ENCODE data around the gene PLIN3.
A peak's percentile ranks its signal among the peaks of the same experiment; 100 is the strongest.
"Not testable (repeated sequence)": the region's sequence is repeated elsewhere in the genome, so short reads cannot be mapped to it uniquely, and the experiment has no call there.

Gene PLIN3

GRCh38 chr19:4908360-4908759 is 40.9 kb upstream of the PLIN3 start:
- peak overlapping the region; percentile 77 to 86 for H3K27ac Mint-ChIP-seq
- H3K9me3 Mint-ChIP-seq, result no peaks in the 10 kb centered on the region
- H3K4me1 Mint-ChIP-seq (ENCODE audit: low read depth in 2 of 2), result peaks cover 31 to 39% of the 10 kb centered on the region in 2 donors
- H3K36me3 Mint-ChIP-seq (ENCODE audit: insufficient read depth), result peaks cover 27% of the 10 kb centered on the region
- no peak for DNase-seq
- peak overlapping the region; percentile 78 to 97 for H3K4me3 Mint-ChIP-seq
- ATAC-seq (replicated peaks), result no peak
- H3K27me3 Mint-ChIP-seq, result no peaks in the 10 kb centered on the region

DNA sequence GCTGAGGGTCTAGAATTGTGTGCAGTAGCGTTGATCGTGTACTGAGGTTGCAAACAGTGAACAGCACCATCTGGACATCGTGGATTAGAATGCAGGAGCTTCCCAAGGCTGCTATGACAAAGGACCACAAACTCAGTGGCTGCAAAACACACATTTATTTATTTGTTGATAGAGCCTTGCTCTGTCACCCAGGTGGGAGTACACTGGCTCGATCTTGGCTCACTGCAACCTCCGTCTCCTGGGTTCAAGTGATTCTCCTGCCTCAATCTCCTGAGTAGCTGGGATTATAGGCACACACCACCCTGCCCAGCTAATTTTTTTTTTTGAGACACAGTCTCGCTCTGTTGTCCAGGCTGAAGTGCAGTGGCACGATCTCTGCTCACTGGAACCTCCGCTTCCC is 39.5 kb upstream of the PLIN3 start:
- DNase-seq (no peak), ATAC-seq (replicated peaks) (no peak)
- H3K27me3 Mint-ChIP-seq, result no peaks in the 10 kb centered on the region
- H3K4me1 Mint-ChIP-seq (ENCODE audit: low read depth in 2 of 2), result peaks cover 26 to 30% of the 10 kb centered on the region in 2 donors
- H3K4me3 Mint-ChIP-seq, result no peak overlapping the region
- peaks cover 25% of the 10 kb centered on the region for H3K36me3 Mint-ChIP-seq (ENCODE audit: insufficient read depth)
- no peak overlapping the region for H3K27ac Mint-ChIP-seq
- no peaks in the 10 kb centered on the region for H3K9me3 Mint-ChIP-seq

DNA sequence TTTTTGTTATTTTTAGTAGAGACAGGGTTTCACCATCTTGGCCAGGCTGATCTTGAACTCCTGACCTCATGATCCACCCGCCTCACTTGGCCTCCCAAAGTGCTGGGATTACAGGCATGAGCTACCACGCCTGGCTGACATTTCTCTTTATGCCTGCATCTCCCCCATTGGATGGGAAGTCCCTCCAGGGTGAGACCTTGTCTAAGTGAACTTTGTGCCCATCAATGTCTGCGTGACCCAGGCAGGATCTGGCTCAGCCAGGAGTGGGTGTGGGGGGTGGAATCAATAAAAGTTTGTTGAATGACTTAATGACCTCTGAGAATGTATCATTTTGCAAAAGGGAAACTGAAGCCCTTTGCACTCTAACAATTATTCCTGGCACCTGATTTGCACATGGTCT is 37.0 kb upstream of the PLIN3 start:
- no peak for DNase-seq
- H3K4me1 Mint-ChIP-seq (ENCODE audit: low read depth in 2 of 2), result peaks cover 14 to 18% of the 10 kb centered on the region in 2 donors
- H3K4me3 Mint-ChIP-seq, result no peak overlapping the region

GRCh38 chr19:4902796-4903195 is 35.3 kb upstream of the PLIN3 start, which contains the start of gene ARRDC5:
TSS of gene ARRDC5 (minus strand) at chr19:4902896. CDS start at chr19:4902825, 71 bp downstream.
- Mint-ChIP-seq H3K27ac (no peak within 1 kb of the TSS), H3K4me3 (no peak within 1 kb of the TSS), H3K9me3 (no peaks in the 10 kb centered on the region), H3K4me1 (ENCODE audit: low read depth in 2 of 2) (peaks cover 6 to 10% of the 10 kb centered on the region in 2 donors), H3K36me3 (ENCODE audit: insufficient read depth) (peaks cover 17% of the 10 kb centered on the region), H3K27me3 (no peaks in the 10 kb centered on the region)
- no peak for DNase-seq
- ATAC-seq (replicated peaks), result no peak

More for the DNA sequence above, 37.0 kb upstream of the PLIN3 start:
- Mint-ChIP-seq H3K9me3 (no peaks in the 10 kb centered on the region), H3K27me3 (no peaks in the 10 kb centered on the region), H3K27ac (no peak overlapping the region), H3K36me3 (ENCODE audit: insufficient read depth) (peaks cover 21% of the 10 kb centered on the region)
- no peak for ATAC-seq (replicated peaks)

DNA sequence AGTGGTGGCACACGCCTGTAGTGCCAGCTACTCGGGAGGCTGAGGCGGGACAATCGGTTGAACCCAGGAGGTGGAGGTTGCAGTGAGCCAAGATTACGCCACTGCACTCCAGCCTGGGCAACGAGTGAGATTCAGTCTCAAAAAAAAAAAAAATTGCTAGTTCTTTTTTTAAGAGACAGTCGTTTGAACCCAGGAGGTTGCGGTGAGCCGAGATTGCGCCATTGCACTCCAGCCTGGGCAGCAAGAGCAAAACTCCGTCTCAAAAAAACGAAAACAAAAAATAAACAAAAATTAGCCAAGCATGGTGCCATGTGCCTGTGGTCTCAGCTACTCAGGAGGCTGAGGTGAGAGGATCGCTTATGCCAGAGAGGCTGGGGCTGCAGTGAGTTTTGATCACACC is 33.4 kb upstream of the PLIN3 start:
- DNase-seq; H3K9me3 Mint-ChIP-seq; H3K4me1 Mint-ChIP-seq (ENCODE audit: low read depth in 2 of 2); H3K27ac Mint-ChIP-seq; H3K4me3 Mint-ChIP-seq; H3K27me3 Mint-ChIP-seq; ATAC-seq (replicated peaks): not testable (repeated sequence)
- H3K36me3 Mint-ChIP-seq (ENCODE audit: insufficient read depth), result peaks cover 18% of the 10 kb centered on the region

- H3K36me3 Mint-ChIP-seq (ENCODE audit: insufficient read depth), result peaks cover 26% of the 10 kb centered on the region
- H3K4me1 Mint-ChIP-seq (ENCODE audit: low read depth in 2 of 2), result peaks cover 2 to 7% of the 10 kb centered on the region in 2 donors
Observed at GRCh38 chr19:4897146-4897545, 29.7 kb upstream of the PLIN3 start.

GRCh38 chr19:4896372-4896771 is 28.9 kb upstream of the PLIN3 start:
- H3K36me3 Mint-ChIP-seq (ENCODE audit: insufficient read depth), result peaks cover 23% of the 10 kb centered on the region
- H3K4me1 Mint-ChIP-seq (ENCODE audit: low read depth in 2 of 2), result peaks cover 2 to 3% of the 10 kb centered on the region in 2 donors
- peak overlapping the region in 1 of 2 donors; percentile 15 for H3K27ac Mint-ChIP-seq
- no peaks in the 10 kb centered on the region for H3K9me3 Mint-ChIP-seq
- no peaks in the 10 kb centered on the region for H3K27me3 Mint-ChIP-seq
- ATAC-seq (replicated peaks) (no peak), DNase-seq (no peak)
- no peak overlapping the region for H3K4me3 Mint-ChIP-seq

More at GRCh38 chr19:4897146-4897545, 29.7 kb upstream of the PLIN3 start:
- no peaks in the 10 kb centered on the region for H3K27me3 Mint-ChIP-seq
- H3K9me3 Mint-ChIP-seq, result no peaks in the 10 kb centered on the region
- H3K4me3 Mint-ChIP-seq, result no peak overlapping the region
- H3K27ac Mint-ChIP-seq, result no peak overlapping the region
- DNase-seq, result no peak
- ATAC-seq (replicated peaks), result no peak

DNA sequence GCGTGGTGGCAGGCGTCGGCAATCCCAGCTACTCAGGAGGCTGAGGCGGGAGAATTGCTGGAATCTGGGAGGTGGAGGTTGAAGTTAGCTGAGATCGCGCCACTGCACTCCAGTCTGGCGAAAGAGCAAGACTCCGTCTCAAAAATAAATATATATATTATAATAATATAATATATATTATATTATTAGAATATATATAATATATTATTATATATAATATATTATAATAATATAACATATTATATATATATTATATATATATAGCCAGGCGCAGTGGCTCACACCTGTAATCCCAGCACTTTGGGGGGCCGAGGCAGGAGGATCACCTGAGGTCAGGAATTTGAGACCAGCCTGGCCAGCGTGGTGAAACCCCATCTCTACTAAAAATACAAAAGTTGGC is 25.5 kb upstream of the PLIN3 start:
- Mint-ChIP-seq H3K27ac (peak overlapping the region in 1 of 2 donors; percentile 85), H3K36me3 (ENCODE audit: insufficient read depth) (peaks cover 34% of the 10 kb centered on the region)
- not testable (repeated sequence) for H3K27me3 Mint-ChIP-seq; H3K4me3 Mint-ChIP-seq; ATAC-seq (replicated peaks); H3K4me1 Mint-ChIP-seq (ENCODE audit: low read depth in 2 of 2); DNase-seq; H3K9me3 Mint-ChIP-seq

- DNase-seq, result no peak
- H3K27ac Mint-ChIP-seq, result no peak overlapping the region
- H3K9me3 Mint-ChIP-seq, result no peaks in the 10 kb centered on the region
- H3K4me1 Mint-ChIP-seq (ENCODE audit: low read depth in 2 of 2), result peaks cover 2 to 7% of the 10 kb centered on the region in 2 donors
- no peak overlapping the region for H3K4me3 Mint-ChIP-seq
- no peaks in the 10 kb centered on the region for H3K27me3 Mint-ChIP-seq
- no peak for ATAC-seq (replicated peaks)
- H3K36me3 Mint-ChIP-seq (ENCODE audit: insufficient read depth), result peaks cover 31% of the 10 kb centered on the region
Observed at GRCh38 chr19:4891066-4891465, 23.6 kb upstream of the PLIN3 start.

DNA sequence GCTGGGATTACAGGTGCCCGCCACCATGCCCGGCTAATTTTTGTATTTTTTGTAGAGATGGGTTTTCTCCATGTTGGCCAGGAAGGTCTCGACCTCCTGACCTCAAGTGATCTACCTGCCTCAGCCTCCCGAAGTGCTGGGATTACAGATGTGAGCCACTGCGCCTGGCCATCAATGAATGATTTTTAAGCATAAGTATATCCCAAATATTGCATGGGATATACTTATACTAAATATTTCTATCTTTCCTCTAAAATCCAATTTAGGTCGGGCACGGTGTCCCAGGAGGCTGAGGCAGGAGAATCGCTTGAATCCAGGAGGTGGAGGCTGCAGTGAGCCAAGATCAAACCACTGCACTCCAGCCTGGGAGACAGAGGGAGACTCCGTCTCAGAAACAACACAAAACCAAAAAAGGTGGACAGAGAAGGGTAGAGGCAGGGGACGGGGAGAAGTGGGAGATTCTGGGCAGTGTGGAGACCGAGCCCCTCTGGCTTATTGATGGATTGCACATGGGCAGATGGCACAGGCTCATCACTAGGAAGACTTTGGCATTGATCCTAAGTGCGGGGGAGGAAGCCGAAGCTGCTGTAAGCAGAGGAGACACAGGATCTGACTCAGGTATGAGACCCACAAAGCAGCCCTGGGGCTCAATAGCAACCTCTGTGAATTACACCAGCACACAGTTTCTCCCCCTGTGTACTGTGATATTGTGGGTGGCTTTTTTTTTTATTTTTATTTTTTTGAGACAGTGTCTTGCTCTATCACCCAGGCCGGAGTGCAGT is 21.8 kb upstream of the PLIN3 start:
- Mint-ChIP-seq H3K36me3 (ENCODE audit: insufficient read depth) (peaks cover 22% of the 10 kb centered on the region), H3K9me3 (no peaks in the 10 kb centered on the region), H3K4me1 (ENCODE audit: low read depth in 2 of 2) (peaks cover 0 to 4% of the 10 kb centered on the region in 2 donors), H3K27me3 (no peaks in the 10 kb centered on the region), H3K27ac (peak overlapping the region in 1 of 2 donors; percentile 44), H3K4me3 (no peak overlapping the region)
- ATAC-seq (replicated peaks) (no peak), DNase-seq (no peak)

GRCh38 chr19:4887803-4888202 is 20.3 kb upstream of the PLIN3 start:
- not testable (repeated sequence) for H3K27ac Mint-ChIP-seq; H3K9me3 Mint-ChIP-seq; ATAC-seq (replicated peaks); H3K4me3 Mint-ChIP-seq; H3K4me1 Mint-ChIP-seq (ENCODE audit: low read depth in 2 of 2); DNase-seq; H3K27me3 Mint-ChIP-seq
- peaks cover 18% of the 10 kb centered on the region for H3K36me3 Mint-ChIP-seq (ENCODE audit: insufficient read depth)

DNA sequence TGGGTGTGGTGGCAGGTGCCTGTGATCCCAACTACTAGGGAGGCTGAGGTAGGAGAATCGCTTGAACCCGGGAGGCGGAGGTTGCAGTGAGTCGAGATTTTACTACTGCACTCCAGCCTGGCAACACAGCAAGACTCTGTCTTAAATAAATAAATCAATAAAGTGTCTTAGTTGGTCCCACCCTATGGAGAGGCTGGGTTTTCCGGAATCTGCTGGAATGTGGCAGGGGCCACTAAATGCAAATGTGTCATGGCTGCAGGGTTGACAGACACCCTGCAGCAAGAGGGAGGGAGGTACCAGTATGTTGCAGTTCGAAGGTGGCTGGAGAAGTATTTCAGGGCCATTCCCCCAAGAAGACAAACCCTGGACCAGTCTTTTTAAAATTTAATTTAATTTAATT is 17.5 kb upstream of the PLIN3 start:
- not testable (repeated sequence) for DNase-seq; H3K4me3 Mint-ChIP-seq; H3K27me3 Mint-ChIP-seq; ATAC-seq (replicated peaks); H3K36me3 Mint-ChIP-seq (ENCODE audit: insufficient read depth); H3K4me1 Mint-ChIP-seq (ENCODE audit: low read depth in 2 of 2); H3K27ac Mint-ChIP-seq; H3K9me3 Mint-ChIP-seq

DNA sequence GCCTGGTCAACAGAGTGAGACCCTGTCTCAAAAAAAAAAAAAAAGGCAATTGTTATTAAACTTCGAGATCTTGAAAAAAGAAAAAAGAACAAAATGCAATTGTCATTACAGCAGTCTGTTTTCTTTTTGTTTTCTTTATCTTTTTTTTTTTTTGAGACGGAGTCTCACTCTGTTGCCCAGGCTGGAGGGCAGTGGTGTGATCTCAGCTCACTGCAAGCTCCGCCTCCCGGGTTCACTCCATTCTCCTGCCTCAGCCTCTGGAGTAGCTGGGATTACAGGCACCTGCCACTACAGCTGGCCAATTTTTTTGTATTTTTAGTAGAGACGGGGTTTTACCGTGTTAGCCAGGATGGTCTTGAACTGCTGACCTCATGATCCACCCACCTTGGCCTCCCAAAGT is 15.4 kb upstream of the PLIN3 start:
- not testable (repeated sequence) for H3K9me3 Mint-ChIP-seq; H3K27ac Mint-ChIP-seq; H3K4me3 Mint-ChIP-seq; H3K36me3 Mint-ChIP-seq (ENCODE audit: insufficient read depth); H3K27me3 Mint-ChIP-seq; ATAC-seq (replicated peaks); H3K4me1 Mint-ChIP-seq (ENCODE audit: low read depth in 2 of 2); DNase-seq

- no peak overlapping the region for H3K4me3 Mint-ChIP-seq
- DNase-seq (no peak), ATAC-seq (replicated peaks) (no peak)
- H3K27ac Mint-ChIP-seq, result peak overlapping the region in 1 of 2 donors; percentile 44
- peaks cover 2 to 4% of the 10 kb centered on the region in 2 donors for H3K4me1 Mint-ChIP-seq (ENCODE audit: low read depth in 2 of 2)
- H3K36me3 Mint-ChIP-seq (ENCODE audit: insufficient read depth), result peaks cover 7% of the 10 kb centered on the region
- H3K9me3 Mint-ChIP-seq, result no peaks in the 10 kb centered on the region
- H3K27me3 Mint-ChIP-seq, result no peaks in the 10 kb centered on the region
Observed at GRCh38 chr19:4879041-4879440, 11.6 kb upstream of the PLIN3 start.

All from effector memory CD8-positive, alpha-beta T cell (primary cell).